NT2/D1 (cell line): Measurements from ENCODE around the gene SIM1.
"Not testable (repeated sequence)": the region's sequence is repeated elsewhere in the genome, so short reads cannot be mapped to it uniquely, and the experiment has no call there.

Experiments
- DNase-seq: peaks from one replicate; pipeline ENCODE4 v3.0.0-alpha.2; 2011; ENCODE audit warnings: low read depth, low spot score
- H3K27me3 ChIP-seq: 2 replicates; pipeline ENCODE4 v1.6.0; 2011; ENCODE audit warnings: mild to moderate bottlenecking; ENCODE audit not compliant: insufficient read length, insufficient read depth
- H3K36me3 ChIP-seq: 2 replicates; pipeline ENCODE4 v1.6.1; 2011; ENCODE audit warnings: mild to moderate bottlenecking, low read length, mixed read lengths; ENCODE audit not compliant: insufficient read depth, insufficient read length
- H3K4me1 ChIP-seq: 2 replicates; pipeline ENCODE4 v1.5.1; 2011; ENCODE audit not compliant: insufficient read depth, insufficient read length
- H3K4me3 ChIP-seq: 2 replicates; pipeline ENCODE4 v1.5.1; 2011; ENCODE audit warnings: low read depth; ENCODE audit not compliant: insufficient read length
- H3K9ac ChIP-seq: 2 replicates; pipeline ENCODE4 v1.6.0; 2011; ENCODE audit warnings: low read depth; ENCODE audit not compliant: insufficient read length
- H3K9me3 ChIP-seq: 2 replicates; pipeline ENCODE4 v1.5.1; 2011; ENCODE audit warnings: mild to moderate bottlenecking, low read length; ENCODE audit not compliant: insufficient read depth
- SUZ12 ChIP-seq: IDR thresholded peaks from 2 replicates; pipeline ENCODE4 v1.6.1; 2011; ENCODE audit not compliant: insufficient read length, insufficient read depth; ENCODE audit errors: extremely low read depth
- YY1 ChIP-seq: IDR thresholded peaks from 2 replicates; pipeline ENCODE4 v1.6.1; 2011; ENCODE audit not compliant: insufficient read length, insufficient read depth
- ZNF274 ChIP-seq: IDR thresholded peaks from 2 replicates; pipeline ENCODE4 v1.6.1; 2011; ENCODE audit warnings: mild to moderate bottlenecking, low read depth, low read length

The SIM1 gene

GRCh38 chr6:100378576-100378975, 86.1 kb downstream of the SIM1 start:
- no peak for DNase-seq
- TF ChIP-seq SUZ12 (no peak), ZNF274 (no peak), YY1 (no peak)
- H3K9ac ChIP-seq = no peak overlapping the region
- H3K4me3 ChIP-seq = no peak overlapping the region
- no peaks in the 10 kb centered on the region for H3K27me3 ChIP-seq
- H3K36me3 ChIP-seq = no peaks in the 10 kb centered on the region
- no peaks in the 10 kb centered on the region for H3K9me3 ChIP-seq
- H3K4me1 ChIP-seq = no peaks in the 10 kb centered on the region

- no peak for DNase-seq
- no peak overlapping the region for H3K4me3 ChIP-seq
- no peaks in the 10 kb centered on the region for H3K27me3 ChIP-seq
- no peak for TF ChIP-seq ZNF274
- TF ChIP-seq YY1 = no peak
- TF ChIP-seq SUZ12 = no peak
- H3K9ac ChIP-seq = no peak overlapping the region
- no peaks in the 10 kb centered on the region for H3K9me3 ChIP-seq
- H3K4me1 ChIP-seq = no peaks in the 10 kb centered on the region
- no peaks in the 10 kb centered on the region for H3K36me3 ChIP-seq
Observed at GRCh38 chr6:100376103-100376502, 88.6 kb downstream of the SIM1 start.

GRCh38 chr6:100372326-100373091, 92.2 kb downstream of the SIM1 start:
- Histone ChIP-seq H3K4me3 (no peak overlapping the region), H3K9me3 (no peaks in the 10 kb centered on the region), H3K9ac (no peak overlapping the region), H3K27me3 (no peaks in the 10 kb centered on the region), H3K36me3 (no peaks in the 10 kb centered on the region), H3K4me1 (no peaks in the 10 kb centered on the region)
- TF ChIP-seq SUZ12 = no peak
- no peak for TF ChIP-seq YY1
- no peak for TF ChIP-seq ZNF274
- no peak for DNase-seq

GRCh38 chr6:100371591-100371990, 93.1 kb downstream of the SIM1 start:
- H3K27me3 ChIP-seq = no peaks in the 10 kb centered on the region
- no peaks in the 10 kb centered on the region for H3K4me1 ChIP-seq
- no peak for DNase-seq
- no peaks in the 10 kb centered on the region for H3K9me3 ChIP-seq
- TF ChIP-seq ZNF274 (no peak), SUZ12 (no peak), YY1 (no peak)
- H3K36me3 ChIP-seq = no peaks in the 10 kb centered on the region
- H3K9ac ChIP-seq = no peak overlapping the region
- H3K4me3 ChIP-seq = no peak overlapping the region

- H3K36me3 ChIP-seq = no peaks in the 10 kb centered on the region
- no peak for DNase-seq
- H3K9me3 ChIP-seq = no peaks in the 10 kb centered on the region
- no peak overlapping the region for H3K9ac ChIP-seq
- H3K4me1 ChIP-seq = no peaks in the 10 kb centered on the region
- TF ChIP-seq SUZ12 = no peak
- H3K27me3 ChIP-seq = no peaks in the 10 kb centered on the region
- no peak overlapping the region for H3K4me3 ChIP-seq
Observed at GRCh38 chr6:100370265-100370664, 94.5 kb downstream of the SIM1 start.

GRCh38 chr6:100366419-100366818, 98.3 kb downstream of the SIM1 start:
- TF ChIP-seq SUZ12 = no peak
- TF ChIP-seq ZNF274 = no peak
- no peak for TF ChIP-seq YY1
- no peak for DNase-seq
- Histone ChIP-seq H3K9me3 (no peaks in the 10 kb centered on the region), H3K9ac (no peak overlapping the region), H3K4me3 (no peak overlapping the region), H3K36me3 (no peaks in the 10 kb centered on the region), H3K27me3 (no peaks in the 10 kb centered on the region), H3K4me1 (no peaks in the 10 kb centered on the region)

GRCh38 chr6:100363651-100364050, 101.1 kb downstream of the SIM1 start:
- DNase-seq = no peak
- Histone ChIP-seq H3K9ac (no peak overlapping the region), H3K4me1 (no peaks in the 10 kb centered on the region), H3K36me3 (no peaks in the 10 kb centered on the region), H3K4me3 (no peak overlapping the region), H3K27me3 (no peaks in the 10 kb centered on the region), H3K9me3 (no peaks in the 10 kb centered on the region)
- TF ChIP-seq SUZ12 (no peak), ZNF274 (no peak), YY1 (no peak)

GRCh38 chr6:100354736-100355641, 109.7 kb downstream of the SIM1 start:
- peak overlapping the region; percentile 18 for H3K4me3 ChIP-seq

More at GRCh38 chr6:100354736-100355641, 109.7 kb downstream of the SIM1 start:
- not testable (repeated sequence) for H3K4me1 ChIP-seq, DNase-seq, H3K9ac ChIP-seq, H3K27me3 ChIP-seq, H3K36me3 ChIP-seq
- H3K9me3 ChIP-seq = peaks cover 16% of the 10 kb centered on the region
